Umbilical cord (tissue), 2 donors: ENCODE measurements around the gene SDC1. TPM values are rescaled to one million over a fixed set of nuclear protein-coding genes. Genes with fewer than 3 reads are reported as not detected.

ENCODE experiments used
- DNase-seq: peaks from one replicate; pipeline ENCODE4 v3.0.0-alpha.2; 2015; ENCODE audit warnings: low spot score
- total RNA-seq: library from RNA; depleted of rRNA; stranded (reverse); fragments of >200 nt; gene quantifications from one replicate; pipeline ENCODE4 v1.2.3, GENCODE V29; 2014; ENCODE audit warnings: low replicate concordance; ENCODE audit not compliant: insufficient read depth

The SDC1 gene
- total RNA-seq, 1 donor from 2014 or later = 55.4 TPM

DNA sequence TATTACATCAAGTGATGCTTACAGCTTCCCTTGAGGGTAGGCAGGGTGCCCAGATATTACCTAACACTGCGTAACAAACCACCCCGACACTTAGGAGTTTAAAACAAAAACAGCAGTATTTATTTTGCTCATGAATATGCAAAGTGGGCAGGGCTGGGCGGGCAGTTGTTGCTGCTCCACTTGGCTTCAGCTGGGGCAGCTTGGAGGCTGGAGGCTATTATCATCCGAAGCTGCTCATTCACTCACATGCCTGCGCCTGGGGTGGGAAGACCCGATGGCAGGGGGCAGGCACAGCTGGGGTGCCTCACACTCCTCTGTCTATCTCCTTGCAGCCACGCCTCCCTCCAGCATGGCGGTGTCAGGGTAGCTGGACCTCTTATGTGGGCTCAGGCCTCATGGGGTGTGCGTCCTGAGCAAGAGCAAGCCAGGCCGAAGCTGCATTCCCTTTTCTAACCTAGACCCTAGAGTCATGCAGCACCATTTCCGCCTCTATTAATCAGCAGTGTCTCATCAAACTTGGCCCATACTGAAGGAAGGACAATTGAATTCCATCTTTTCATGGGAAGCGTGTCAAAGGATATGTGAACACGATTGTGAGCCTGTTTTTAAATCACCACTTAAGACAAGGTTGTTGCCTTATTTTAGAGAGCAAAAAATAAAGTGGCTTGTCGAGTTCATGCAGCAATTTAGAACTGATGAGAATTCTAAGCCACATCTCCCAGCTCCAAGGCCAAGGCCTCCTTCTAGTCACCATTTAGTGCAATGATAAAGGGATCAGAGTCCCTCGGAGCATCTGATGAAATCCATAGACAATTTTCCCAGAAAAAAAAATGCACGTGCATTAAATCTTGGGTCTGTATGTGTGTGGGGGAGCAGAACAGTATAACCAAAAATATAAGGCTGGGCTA is 54.9 kb downstream of the SDC1 start:
- DNase-seq = no peak

DNA sequence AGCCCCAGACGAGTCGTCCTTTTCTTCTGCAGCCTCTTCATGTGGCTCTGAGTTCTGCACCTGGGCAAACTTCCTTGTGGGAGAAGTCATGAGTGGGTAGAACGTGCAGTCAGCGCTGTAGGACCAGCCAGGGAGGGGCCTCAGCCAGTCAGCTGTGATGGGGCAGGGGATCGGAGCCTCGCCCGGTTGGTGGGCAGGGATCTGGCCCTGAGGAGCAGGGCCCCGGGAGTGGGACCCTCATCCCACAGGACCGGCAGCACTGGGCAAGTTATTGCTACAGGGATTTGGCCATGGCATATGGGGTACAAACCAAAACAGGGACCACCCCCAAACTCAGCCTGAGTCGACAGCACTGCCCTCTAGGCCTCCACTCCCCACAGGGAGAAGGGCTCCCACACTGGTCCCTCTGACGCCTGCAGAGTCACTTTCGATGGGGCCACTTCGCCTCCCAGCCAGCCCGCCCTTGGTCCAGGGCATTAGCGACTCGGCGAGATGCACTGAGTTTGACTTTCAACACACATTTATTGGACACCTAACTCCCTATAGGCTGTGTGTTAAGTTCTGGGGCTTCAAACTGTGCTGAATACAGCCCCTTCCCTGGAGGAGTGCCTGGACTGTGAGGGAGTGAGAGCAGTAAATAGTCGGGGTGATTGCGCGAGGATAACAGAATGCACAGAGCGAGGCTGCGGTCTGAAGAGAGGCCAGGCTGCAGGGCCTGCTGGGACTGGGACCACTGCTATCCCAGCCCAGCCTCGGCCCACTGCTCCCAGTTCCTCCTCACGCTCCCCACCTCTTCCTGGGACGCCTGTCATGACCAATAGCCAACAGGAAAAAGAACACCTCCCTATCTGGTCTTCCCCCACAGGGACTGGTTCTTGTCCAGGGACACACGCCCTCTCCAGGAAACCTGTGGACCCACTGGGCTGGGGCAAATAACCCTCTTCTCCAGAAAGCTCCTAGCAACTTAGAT is 55.9 kb downstream of the SDC1 start:
- no peak for DNase-seq

DNA sequence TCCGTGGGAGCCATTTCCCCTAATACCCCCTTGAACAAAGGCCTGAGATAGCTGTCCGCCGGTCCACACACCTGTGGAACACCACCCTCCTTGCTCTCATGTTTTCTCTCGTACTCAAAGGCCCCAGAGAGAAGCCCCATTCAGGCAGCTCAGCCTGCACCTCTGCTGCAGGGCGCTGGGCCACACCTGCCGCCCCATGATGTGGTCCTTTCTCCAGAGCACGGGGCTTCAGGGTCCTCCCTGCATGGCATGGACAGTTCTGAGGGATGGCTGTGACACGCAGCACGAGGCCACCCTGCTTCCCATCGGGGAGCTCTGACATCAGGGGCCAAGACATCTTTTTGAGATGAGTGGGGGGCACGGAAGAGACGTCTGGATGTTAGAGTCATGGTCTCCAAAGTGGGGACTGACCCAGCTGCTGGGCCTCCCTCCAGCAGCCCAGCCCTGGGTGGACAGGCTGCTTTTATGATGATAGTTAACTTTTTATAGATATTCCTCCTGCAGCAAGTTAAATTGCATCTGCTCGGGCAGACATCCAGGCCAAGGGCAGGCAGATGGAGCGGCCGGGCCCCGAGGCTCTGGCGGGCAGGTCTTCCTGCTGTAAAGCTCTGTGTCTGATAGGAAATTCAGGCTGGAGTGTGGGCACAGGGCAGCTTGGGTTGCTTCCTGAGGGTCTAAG is 56.7 kb downstream of the SDC1 start:
- DNase-seq = peak; percentile 83

DNA sequence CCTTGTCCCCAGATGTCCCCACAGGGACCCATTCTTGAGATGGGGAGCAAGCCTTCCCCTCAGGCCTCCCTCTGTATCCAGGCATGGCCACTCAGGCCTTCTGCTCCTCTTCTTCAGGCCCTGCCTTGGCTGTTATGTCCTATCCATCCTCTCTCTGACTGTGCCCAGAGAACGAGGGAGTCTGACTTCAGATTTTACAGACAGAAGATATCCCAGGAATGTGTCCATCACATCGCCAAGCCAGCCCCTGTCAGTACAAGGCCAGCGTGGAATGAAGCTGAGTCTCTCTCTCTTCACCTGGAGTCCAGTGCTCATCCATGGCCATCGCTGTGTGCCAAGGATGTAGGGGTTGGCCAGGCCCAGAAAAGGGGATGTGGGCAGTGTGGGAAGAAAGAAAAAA is 57.6 kb downstream of the SDC1 start:
- no peak for DNase-seq

DNA sequence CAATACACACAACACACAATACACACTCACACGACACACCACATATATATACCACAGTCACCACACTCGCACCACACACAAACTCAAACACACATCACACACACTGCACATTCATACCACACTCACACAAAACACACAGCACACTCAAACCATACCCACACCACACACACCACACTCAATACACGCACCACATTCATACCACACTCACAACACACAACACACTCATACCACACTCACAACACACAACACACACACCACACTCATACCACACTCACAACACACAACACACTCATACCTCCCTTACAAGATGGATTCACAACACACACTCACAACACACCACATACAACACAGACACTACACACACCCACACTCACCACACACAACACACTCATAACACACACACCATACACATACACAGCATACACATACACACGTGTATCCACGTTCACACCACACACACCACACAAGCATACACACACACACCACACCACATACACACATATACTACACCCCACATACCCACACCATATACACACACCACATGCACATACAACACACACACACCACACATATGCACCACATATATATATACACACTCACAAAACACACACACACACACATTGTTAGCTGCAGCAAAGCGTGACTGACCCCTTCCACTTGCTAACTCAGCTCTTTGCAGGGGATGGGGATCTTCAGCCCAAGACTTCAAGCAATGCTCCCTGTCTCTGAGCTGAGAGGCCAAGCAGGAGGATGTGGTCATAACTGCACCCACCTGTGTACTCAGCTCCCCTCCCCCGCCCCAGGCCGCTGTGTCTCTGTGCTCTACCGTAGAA is 59.0 kb downstream of the SDC1 start:
- DNase-seq = no peak

DNA sequence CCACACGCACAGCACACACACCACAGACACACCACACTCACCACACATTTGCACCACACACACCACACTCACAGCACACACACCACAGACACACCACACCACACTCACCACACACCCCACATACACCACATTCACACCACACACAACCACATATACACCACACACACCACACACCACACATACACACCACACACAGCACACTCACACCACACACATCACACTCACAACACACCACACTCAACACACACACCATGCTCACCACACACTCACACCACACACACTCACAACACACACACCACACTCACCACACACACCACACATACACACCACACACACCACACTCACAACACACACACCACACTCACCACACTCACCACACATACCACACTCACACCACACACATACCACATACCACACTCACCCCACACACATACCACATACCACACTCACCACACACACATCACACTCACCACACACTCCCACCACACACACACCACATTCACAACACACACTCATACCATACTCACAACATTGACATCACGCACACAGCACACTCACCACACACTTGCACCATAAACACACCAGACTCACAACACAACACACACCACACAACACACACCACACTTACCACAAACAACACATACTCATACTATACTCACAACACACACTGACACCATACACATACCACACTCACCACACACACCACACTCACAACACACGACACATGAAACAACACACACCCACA is 60.0 kb downstream of the SDC1 start:
- no peak for DNase-seq

DNA sequence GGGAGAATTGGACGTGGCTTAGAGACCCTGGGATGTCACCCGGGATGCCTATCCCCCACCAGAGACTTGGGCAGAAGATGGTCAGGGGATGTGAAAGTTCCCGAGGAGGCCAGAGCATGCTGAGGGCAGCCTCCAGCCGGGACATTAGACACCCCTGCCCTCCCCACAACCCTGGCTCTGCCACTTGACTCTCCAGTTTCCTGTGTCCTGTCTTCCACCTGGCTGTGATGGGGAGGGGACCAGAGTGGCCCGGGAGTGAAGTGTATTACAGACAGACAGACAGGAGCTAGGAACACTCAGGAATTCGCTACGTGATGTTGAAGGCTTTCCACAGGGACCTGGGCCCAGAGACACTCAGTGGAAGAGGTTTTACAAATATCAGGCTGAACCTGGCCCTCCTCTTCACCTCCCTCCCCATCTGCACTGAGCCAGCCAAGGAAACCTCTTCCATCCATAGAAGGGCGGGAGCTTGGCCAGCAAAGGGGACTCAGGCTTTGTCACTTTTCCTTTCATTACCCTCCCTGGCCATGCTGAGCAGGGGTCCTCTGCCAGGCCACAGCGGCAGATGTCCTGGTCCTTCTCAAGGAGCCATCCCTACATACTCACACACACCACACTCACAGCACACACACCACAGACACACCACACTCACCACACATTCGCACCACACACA is 60.7 kb downstream of the SDC1 start:
- no peak for DNase-seq

DNA sequence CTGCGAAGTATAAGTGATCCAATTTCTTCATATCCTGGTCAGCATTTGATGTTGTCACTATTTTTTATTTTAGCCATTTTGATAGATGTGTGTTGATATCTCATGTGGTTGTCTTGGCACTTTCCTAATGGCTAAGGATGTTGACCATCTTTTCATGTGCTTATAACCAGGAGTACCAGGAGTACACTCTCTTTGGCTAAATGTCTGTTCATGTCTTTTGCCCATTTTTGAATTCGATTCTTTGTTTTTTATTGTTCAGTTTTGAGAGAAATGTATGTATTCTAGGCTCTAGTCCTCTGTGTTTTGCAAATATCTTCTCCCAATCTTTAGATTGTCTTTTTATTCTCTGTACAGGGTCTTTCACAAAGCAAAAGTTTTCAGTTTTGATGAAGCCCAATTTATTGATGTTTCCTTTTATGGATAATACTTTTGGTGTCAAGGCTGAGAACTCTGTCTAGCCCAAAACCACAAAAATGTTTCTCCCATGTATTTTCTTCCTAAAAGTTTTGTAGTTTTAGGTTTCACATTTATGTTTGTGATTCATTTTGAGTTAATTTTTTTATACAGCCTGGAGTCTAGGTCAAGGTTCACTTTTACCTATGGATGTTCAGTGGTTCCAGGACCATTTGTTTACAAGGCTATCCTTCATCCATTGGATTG is 65.4 kb downstream of the SDC1 start:
- no peak for DNase-seq

DNA sequence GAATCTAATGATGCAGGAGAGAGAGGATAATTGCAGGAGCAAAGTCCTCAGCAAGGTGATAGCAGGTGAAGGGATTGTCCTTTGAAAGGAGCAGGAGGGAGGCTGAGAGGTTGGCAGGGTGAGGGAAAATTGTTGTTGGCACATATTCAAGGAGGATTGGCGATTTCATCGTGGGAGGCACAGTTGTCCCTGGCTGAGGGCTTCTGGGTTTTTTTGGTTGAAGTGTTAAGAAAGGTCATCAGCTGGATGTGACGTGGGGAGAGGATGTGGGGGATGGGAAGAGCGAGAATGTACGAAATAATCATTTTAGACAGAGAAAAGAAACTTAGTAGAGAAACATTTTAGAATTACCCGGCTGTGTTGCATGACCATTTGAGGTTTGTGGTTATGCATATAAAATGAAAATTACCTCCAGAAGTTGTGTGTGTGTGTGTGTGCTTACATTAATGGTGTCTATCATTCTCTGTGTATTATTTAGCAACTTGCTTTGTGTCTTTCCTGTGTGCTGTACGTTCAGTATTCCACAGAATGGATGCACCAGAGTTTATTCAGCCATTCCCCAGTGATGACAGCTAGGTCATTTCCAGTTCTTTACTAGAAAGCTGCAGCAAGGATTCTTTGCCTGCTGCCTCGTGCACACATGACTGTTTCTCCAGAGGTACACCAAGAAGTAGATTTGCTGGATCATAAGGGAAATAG is 67.6 kb downstream of the SDC1 start:
- no peak for DNase-seq

DNA sequence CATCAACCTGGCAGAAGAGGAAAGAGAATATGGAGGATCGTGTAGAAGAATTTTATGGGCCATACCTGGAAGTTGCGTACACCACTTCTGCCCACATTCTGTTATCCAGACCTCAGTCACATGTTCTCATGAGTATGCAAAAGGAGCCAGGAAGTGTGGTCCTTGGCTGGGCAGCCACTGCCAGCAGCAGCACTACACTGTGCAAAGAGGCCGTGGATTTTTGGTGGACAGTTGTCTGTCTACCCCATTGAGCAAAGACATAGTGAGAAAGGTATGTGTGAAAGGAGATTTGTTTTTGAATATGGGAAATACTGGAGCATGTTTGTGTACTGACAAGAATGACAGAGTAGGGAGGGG is 68.1 kb downstream of the SDC1 start:
- no peak for DNase-seq

DNA sequence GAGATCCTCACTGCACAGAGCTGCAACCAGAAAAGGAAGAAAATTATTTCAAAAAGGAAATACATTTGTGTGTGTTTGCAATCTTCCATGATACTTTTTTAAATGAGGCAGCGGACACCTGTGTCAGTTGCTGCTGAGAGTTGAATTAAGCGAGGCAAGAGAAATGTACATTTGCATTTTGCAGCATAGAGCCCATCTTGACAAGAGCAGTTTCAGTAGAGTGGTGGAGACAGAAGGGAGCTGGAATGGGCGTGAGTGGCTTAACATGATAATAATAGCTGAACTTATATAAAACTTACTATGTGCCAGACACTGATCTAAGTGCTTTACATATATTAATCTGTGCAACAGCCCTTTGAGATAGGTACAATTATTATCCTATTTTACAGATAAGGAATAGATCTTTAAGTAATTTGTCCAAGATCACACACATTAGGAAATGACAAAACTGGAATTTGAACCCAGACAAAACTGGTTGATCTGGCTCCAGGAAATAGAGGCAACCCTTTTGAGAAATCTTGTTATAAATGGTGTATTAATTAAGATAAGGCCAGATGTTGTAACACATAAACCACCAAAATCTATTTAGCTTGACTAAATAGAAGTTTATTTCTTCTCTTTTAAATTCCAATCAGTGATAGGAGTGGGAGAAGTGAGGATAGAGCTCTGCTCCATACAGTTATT is 68.7 kb downstream of the SDC1 start:
- no peak for DNase-seq

DNA sequence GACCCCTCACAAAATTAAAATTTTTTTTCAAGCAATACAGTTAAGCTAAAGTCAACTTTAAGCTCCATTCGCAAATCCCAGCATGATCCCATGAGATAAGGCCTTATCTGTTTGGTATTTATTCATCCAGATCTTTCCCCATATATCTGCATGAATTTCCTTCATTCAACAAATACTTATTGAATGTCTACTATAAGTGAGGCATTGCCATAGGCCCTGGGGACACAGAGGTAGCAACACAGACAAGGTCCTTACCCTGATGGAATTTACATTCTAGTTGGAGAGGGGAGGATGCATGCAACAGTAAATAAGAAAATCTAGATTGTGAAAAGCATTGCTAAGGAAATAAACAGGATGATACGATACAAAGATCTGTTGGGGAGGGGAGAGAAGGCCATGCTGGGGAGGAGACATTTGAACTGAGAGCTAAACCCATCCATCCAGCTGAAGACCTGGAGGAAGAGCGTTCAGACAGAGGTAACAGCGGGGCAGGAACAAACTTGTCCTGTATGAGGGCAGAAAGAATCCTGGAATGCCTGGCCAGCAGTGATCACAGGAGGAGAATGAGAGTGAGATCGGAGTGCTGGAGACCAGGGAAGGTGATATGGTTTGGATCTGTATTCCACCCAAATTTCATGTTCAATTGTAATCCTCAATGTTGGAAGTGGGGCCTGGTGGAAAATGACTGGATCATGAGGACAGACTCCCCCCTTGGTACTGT is 71.6 kb downstream of the SDC1 start:
- DNase-seq = no peak

DNA sequence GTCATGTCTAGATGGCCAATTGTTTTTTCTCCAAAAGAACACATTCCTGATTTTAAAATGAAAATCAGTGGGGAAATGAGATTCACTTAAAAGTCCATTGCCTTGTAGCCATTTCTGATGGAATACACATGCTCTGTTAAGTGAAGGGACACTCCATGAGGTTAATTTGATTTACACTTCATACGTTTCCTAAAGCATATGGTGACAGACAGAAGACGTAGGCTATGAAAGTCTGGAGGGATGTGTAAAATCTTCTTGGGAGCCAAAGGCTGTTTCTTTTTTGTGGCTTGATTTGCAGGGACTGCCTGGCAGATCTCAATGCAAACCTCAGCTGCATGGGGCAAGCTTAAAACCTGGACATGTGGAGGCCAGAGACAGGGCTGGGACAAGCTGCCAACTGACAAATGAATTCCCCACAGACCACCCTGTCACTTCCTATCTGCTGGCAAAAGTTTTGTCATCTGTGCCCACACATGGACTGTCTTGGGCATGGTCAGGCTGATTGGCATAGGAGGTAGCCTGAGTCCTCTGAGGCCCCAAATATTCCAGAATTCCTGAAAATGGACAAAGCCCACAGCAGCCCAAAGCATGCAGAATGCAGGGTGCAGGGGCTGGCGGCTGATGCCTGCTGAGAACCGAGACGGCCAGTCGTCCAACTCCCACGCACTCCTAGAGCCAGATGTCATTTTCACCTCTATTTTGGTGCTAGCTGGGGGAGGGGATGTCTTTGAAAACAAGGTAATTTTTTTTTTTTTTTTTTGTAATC is 73.9 kb downstream of the SDC1 start:
- no peak for DNase-seq
